HG03196 (cell line): ENCODE measurements around the gene TMEM52.
"Not testable (repeated sequence)": the region's sequence is repeated elsewhere in the genome, so short reads cannot be mapped to it uniquely, and the experiment has no call there.

ENCODE experiments used
- ATAC-seq: cut with Tn5 transposase; IDR thresholded peaks from one replicate; pipeline ENCODE4 v1.9.1; 2021; ENCODE audit not compliant: unreplicated experiment

Gene TMEM52

DNA sequence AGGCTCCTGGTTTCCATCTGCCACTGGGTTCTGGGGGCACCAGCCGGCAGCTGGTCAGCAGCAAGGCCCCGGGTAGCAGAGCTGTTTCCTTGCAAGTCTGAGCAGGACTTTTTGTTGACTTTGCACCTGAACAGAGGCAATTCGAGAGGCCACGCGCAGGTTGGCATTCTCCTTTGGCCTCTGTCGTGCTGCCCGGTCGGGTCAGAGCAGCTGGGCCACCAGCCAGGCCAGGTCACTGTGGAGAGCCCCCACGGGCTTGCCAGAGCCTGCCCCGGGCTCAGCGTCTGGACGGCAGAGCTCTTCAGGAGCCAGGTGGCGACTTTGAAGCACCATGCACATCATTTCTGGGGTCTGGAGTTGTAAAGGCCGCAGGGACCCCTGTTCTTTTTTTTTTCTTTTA, 28.4 kb upstream of the TMEM52 start:
- no peak for ATAC-seq

DNA sequence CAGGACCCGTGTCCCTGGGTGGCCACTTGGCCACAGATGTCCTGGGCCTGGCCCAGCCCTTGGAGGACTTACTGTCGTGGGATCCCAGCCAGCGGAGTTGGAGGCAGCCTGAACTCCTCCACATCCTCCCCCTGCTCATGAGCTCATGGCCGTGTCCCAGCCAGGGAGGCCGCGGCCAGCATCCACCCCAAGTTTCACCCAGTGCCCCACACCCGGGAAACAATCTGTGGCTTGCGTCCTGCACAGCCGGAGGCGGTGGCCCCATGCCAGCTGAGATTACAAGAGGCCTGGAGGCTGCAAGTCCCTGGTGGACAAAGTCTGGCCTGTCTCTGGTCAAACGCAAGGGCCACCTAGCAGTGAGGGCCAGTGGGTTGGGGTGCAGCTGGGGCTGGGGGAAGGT, 27.5 kb upstream of the TMEM52 start:
- no peak for ATAC-seq

DNA sequence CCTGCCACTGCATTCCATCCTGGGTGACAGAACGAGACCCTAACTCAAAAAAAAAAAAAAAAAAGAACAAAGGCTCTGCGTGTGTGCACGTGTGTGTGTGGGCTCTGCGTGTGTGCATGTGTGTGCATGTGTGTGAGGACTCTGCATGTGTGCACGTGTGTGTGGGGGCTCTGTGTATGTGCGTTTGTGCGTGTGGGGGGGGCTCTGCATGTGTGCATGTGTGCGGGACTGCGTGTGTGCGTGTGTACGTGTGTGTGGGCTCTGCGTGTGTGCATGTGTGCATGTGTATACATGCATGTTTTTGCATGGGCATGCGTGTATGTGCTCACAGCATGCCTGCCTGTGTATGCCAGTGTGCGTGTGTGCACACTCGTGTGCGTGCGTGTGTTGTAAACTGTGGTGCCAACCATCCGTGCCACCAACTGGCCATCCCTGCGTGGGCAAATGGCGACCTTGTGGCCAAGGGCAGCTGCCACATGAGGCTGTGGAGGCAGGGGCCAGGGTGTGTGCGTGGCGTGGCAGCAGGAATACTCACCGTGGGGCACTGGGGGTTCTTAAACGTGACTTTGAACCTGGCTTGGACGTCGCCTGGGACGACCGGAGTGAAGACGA, 26.8 kb upstream of the TMEM52 start:
- ATAC-seq = no peak

DNA sequence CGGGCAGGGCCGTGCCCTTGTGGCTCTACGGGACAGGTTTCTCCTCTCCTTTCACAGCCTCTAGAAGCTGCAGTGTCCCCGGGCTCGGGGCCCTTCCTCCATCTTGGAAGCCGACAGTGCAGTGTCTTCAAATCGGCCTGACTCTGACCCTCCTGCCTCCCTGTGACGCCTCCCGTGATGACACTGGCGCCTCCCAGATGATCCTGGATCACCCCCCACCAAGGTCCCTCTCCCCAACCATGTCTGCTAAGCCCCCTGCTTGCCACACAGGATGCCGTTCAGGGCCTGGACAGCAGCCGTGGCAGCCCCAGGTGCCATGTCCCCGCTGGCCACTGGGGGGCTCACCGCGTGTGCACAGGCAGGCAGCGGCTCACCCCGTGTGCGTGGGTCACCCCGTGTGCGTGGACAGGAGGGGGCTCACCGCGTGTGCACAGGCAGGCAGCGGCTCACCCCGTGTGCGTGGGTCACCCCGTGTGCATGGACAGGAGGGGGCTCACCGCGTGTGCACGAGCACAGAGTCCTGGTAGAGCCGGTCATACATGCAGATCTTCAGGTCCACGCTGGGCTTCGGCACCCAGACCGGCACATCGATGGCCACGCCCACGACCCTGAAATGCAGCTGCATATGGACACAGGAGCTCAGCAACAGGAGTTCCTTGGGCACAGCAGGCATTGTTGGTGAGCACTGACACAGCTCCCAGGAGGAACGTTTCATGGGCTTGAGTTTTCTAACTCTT, 24.9 kb upstream of the TMEM52 start:
- ATAC-seq = no peak

DNA sequence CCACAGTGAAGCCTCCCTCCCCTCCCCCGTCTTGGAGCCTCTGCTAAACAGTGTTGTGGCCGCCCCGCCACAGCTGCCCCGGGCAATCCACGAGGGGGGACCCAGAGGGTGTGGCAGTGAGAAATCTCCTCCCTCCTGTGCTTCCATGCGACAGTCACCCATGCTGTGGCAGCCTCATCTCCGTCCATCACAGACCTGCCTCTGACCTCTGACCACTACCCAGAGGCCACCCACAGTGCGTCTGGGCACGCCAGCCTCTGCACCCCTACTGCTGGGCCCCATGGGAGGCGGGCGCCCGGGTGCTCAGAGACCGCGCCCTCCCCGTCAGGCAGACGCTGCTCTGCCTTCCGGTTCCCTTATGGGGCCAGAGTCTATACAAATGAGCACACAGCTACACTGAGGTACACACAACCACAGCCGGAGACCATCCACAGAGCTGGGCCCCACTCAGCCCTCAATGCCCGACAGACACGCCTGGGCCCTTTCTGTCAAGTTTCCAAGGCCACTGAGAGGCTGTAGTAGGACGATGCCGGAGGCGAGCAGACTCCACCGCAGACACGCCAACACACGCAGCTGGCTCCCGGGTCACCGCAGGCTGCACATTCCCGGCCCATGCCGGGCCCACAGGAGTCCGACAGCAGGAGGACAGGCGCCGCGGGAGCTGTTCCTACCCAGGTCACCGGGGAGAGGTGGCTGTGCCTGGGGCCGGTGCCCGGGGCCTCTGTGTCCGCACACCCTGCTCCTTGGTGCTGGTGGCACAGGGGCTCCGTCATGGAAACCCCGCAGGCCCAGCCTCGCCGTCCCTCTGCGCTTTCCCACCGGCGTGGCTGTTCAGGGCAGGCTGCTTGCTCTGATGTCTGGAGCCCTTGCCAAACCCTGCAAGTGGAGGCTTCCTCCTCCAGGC, 23.9 kb upstream of the TMEM52 start:
- no peak for ATAC-seq

DNA sequence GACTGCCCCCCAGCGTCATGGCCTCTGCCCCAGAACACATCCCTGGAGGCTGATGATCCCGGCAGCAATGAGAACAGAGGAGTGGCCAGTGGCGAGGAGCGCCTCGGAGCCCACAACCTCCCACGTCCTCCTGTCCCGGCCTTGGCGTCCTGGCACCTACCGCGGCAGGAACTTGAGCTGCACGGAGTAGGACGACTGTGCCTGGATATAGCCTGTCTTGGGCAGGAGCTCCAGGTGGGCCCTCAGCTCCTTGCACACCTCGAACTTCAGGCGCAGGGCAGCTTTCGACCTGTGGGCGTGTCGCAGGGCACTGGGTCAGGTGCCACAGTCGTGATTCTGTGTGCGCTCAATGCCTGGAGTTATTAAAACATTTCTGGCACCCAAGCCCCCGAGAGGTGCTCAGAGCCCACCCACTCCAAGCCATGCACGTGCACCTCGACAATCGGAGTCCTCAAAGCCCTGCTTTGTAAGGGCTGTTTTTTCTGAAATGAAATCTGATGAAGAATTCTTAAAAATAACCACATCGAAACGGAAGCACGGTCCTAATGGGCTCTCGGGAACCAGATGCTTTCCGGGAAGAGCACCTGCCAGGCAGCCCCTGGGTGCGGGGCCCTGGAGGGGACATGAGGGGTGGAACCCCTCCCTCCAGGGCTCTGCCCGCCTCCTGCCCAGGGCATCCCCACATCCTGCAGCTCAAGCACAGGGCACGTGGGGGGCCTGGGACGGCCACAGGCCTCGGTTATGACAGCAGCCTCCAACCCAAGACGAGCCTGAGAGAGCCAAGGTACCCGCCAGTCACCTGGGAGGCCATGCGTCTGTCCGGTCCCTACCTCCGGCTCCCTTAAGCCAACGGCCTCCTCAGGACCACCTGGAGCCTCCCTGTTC, 23.0 kb upstream of the TMEM52 start:
- ATAC-seq = no peak

DNA sequence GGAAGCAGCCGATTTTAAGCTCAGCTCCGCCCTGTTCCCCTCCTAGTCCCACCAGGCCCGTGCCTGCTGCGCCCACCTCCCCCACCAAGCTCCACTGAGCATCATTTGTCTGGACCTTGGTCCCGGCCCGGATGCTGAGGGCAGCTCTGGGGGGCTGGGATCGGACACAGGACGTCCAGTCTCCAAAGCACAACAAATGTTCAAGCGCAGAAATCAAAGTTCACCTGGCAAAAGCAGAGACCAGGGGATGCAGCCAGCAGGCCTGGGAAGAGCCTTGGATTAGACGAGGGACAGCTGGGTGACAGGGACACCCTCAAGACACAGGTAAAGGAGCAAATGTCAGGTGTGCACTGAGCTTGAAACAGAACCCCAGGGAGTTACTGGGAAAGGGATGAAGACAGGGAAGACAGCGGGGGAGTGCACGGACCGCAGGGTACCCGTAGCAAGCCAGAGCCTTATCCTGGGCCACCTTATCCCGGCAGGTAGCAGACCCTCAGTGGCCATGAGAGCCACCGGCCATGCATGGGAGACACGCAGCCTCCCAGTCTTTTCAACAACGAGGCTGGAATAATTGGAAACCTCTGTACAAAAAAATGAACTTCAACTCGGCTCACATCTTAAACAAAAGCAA, 22.2 kb upstream of the TMEM52 start:
- no peak for ATAC-seq

DNA sequence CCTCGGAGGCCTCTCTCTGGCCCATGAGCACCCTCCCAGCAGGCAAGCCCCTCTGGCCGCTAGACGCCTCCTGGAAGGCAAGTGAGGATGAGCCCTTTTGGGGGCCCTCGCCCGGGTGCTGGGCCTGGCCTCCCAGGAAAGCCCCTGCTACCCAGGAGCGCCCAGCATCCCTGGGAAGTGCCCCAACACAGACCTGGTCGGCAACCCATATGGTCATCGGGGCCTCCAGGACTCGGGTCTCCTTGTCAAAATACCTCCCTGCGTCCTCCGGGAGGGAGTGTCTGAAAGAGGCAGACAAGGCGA, 21.0 kb upstream of the TMEM52 start:
- no peak for ATAC-seq

DNA sequence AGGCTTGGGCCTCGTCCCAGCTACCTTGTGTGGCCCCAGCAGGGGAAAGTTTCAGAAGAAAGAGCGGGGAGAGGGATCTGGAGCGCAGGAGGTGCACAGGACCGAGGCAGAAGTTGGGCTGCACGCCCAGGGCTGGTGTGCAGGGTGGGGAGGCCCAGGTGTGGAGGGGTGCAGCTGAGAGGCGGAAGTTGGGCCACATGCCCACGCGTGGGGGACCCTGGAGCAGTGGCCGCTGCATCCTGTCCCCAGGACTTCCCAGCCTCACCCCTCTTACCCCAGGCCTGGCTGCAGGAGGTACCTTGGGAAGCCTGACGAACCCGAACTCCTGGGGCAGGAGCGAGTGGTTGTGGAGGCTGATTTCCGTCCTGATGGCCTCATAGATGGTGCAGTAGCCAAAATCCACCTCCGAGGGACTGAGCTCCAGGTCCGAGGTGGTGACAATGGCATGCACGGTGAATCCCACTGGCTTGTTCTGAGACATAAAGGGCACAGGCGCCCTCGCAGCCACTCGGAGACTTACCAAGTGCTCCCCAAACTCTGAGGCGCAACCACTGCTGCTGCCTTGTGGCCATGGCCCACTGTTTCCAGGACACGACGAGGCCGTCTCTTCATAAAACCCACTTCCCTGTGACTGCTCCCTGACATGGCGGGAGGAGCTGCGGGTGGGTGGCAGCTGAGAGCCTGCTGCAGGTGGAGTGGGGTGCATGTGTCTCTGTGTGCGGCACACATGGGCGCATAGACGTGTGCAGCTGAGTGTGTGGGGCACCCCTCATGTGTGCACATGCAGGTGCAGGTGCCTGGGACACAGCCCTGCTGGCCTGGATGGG, 20.4 kb upstream of the TMEM52 start:
- no peak for ATAC-seq

DNA sequence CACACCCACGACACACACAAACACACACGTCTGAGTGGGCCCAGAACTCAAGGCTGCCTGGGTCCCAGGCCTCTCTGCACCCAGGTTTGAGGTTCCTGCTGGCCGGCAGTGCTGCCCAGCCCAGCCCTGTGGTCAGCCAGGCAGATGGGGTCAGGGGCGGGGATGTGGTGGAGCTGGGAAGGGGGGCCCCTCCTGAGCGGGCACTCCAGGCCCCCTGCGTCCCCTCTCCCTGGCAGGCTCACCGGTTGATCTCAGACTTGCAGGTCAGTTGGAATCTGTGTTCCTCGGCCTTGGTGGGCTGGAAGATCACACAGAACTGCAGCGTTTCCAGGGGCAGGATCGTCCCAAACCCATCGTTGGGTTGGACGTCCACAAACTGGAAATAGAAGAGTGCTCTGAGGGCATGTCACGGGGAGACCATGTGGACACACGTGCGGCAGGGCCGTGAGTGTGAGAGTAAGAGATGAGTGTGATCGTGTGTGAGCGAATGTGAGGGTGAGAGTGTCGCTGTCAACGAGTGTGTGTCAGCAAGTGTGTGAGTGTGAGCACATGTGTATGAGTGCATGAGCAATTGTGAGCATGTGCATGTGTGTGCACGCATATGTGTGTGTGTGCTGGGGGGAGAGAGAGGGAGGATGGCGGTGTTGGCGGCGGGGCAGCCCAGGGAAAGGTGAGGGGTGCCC, 19.7 kb upstream of the TMEM52 start:
- no peak for ATAC-seq

DNA sequence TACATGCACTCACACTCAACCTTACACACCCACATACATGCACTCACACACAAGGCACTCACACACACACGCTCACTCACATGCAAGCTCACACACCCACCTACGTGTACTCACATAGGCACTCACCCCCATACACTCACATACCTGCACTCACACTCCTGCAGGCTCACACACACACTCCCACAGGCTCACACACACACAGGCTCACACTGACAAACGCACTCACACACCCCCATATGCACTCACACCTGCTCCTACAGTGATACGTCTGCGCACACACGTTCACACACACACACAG, 19.1 kb upstream of the TMEM52 start:
- ATAC-seq = no peak

DNA sequence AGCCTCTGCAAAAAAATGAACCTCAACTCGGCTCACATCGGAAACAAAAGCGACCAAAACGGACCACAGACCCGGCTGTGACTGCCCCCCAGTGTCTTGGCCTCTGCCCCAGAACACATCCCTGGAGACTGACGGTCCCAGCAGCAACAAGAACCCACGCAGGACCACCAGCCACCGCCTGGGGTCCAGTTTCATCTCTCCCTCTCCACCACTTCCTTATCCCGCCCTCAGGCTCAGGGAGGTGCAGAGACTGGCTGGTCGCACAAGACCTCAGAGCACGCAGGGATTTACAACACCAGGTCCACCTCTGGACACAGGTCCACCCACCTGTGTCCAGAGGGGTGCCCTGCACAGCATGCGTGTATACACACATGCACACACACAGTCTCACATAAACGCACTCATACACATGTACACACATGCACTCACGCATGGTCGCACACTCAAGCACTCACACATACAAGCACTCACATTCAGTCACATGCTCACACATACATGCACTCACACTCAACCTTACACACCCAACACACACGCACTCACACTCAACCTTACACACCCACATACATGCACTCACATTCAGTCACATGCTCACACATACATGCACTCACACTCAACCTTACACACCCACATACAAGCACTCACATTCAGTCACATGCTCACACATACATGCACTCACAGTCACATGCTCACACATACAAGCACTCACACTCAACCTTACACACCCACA, 18.6 kb upstream of the TMEM52 start:
- no peak for ATAC-seq

DNA sequence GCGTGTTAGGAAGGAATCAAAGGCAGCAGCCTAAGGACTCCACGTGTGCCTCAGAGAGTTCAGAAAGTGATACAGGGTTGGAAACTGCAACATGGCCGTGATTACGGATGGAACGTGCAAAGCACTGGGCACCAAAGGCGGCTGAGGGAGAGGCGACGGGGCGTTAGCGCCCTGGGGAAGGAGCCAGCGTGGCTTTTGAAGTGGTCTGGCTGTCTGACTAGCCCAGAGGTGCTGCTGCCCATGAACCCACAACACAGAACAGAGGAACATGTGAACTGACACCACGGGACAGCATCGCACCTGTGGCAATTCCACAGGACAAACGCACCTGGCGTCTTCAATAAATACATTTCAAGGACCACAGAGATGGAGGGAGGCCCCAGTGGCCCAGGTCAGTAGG, 18.0 kb upstream of the TMEM52 start:
- ATAC-seq = no peak

DNA sequence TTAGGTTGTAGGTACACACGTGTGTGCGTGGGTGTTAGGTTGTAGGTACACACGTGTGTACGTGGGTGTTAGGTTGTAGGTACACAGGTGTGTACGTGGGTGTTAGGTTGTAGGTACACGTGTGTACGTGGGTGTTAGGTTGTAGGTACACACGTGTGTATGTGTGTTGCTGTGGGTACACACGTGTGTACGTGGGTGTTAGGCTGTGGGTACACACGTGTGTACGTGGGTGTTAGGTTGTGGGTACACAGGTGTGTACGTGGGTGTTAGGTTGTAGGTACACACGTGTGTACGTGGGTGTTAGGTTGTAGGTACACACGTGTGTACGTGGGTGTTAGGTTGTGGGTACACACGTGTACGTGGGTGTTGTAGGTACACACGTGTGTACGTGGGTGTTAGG, 15.8 kb upstream of the TMEM52 start:
- ATAC-seq = not testable (repeated sequence)

DNA sequence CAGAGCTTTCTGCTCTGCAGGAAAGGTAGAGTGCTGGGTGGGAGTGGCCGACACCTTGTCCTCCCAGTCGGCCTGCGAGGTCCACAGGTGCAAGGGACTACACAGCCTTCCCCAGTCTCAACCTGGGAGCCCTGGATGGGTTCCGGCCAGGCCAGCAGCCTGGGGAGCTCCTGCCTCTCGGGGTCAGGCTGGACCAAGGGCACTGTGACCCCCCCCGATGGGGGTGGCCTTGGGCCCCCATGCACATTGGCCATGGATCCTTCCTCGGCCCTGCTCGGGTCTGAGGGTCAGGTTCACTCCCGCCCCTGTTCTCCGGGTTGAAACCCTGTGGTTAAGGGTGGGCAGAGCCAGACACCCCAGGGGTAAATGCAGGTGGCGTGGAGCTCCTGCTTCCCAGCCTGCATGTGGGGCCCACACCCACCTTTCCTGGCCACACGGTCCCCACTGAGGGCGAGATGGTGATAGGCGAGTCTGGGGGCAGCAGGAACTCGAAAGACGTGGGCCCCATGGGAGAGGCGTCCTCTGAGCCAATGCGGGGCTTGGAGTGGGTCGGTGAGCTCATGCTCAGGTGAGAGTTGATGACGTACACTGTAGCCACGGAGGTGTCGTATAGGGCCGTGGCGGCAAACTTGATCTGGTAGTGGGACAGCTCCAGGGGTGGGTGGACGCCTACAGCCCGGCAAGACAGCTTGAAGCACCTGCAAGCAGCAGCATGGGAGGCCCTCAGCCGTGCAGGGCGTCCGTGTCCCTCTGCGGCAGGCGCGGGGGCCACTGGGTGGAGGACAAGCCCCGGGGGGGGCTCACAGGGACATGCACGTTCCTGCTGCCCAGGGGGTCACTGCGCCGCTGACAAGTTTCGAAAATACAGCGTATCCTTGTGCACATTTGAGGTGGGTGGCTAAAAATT, 10.8 kb upstream of the TMEM52 start:
- no peak for ATAC-seq

DNA sequence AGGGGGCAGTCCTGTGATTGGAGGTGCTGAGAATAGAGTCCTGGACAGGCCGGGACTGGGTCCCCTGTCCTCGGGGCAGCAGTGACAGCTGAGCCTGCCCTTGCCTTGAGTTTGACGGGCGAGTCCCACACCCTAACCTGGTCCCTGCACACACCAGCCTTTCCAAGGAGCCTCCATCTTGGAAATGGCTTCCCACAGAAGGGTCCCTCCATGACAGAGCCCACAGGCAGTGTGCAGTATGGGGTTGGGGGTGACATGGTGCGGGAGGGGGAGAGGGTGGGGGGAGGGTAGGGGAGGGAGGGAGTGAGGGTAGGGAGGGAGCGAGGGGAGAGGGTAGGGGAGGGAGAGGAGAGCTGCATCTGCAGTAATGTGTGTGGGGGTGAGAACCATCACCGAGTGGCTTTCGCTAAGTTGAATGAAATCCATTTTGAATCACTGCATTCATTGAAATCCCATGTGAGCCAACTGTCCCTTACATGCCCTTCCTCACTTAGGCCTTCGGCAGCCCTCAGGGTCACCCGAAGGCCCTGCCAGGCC, 10.1 kb upstream of the TMEM52 start:
- ATAC-seq = no peak
